SK-N-SH (cell line): ENCODE measurements around the gene CPED1. TPM values are rescaled to one million over a fixed set of nuclear protein-coding genes. Genes with fewer than 3 reads are reported as not detected.

ENCODE experiments used
- CTCF ChIA-PET: fragments of 300-600, 350-600 bp; formaldehyde crosslinking; extraction: SDS; loops from one replicate; lab custom pipeline; 2021; lab: Yijun Ruan, JAX
- POLR2A ChIA-PET: fragments of 350-600 bp; sonication (Branson Sonifier 250); formaldehyde crosslinking; extraction: SDS; loops from one replicate; lab custom pipeline; 2020; ENCODE audit warnings: antibody characterized with exemption, inconsistent platforms; lab: Yijun Ruan, JAX
- DNase-seq: peaks from one replicate; pipeline ENCODE4 v3.0.0; 2012
- H2AFZ ChIP-seq: fragments of 200-600 bp; sonication (generic); 2 replicates; pipeline ENCODE4 v1.8.1; 2016; ENCODE audit warnings: antibody characterized with exemption, mild to moderate bottlenecking, low read depth
- H3F3A ChIP-seq: fragments of 200-600 bp; sonication (generic); replicated peaks from 2 replicates; pipeline ENCODE3; 2016; ENCODE audit warnings: antibody characterized with exemption, mild to moderate bottlenecking; ENCODE audit not compliant: insufficient read depth
- H3K27ac ChIP-seq, 2 experiments: fragments of 200-500 bp in 1 of 2; fragments of 200-600 bp in 1 of 2; sonication (Bioruptor generic) in 1 of 2; sonication (generic), shearing (Covaris generic) in 1 of 2; 2 replicates each; pipeline versions ENCODE4 v1.5.1 to v1.6.1; 2014 to 2016; ENCODE audit warnings: low read depth in 2 of 2, inconsistent platforms in 1 of 2, low read length in 1 of 2, mild to moderate bottlenecking in 1 of 2, mixed read lengths in 1 of 2
- H3K27me3 ChIP-seq: fragments of 200-600 bp; sonication (generic), shearing (Covaris generic); 2 replicates; pipeline ENCODE4 v1.6.1; 2016; ENCODE audit warnings: mixed run types; ENCODE audit not compliant: insufficient read depth
- H3K36me3 ChIP-seq, 2 experiments: fragments of 200-500 bp in 1 of 2; fragments of 200-600 bp in 1 of 2; sonication (Bioruptor generic) in 1 of 2; sonication (generic) in 1 of 2; replicated peaks in 1 of 2; 2 replicates each; pipeline versions ENCODE3 to v1.5.1; 2014 to 2016; ENCODE audit warnings: low read length in 1 of 2, mild to moderate bottlenecking in 1 of 2; ENCODE audit not compliant: insufficient read depth in 2 of 2, control insufficient read depth in 1 of 2
- H3K4me1 ChIP-seq, 2 experiments: fragments of 200-500 bp in 1 of 2; fragments of 200-600 bp in 1 of 2; sonication (Bioruptor generic) in 1 of 2; sonication (generic), shearing (Covaris generic) in 1 of 2; 2 replicates each; pipeline versions ENCODE4 v1.5.1 to v1.6.1; 2014 to 2016; ENCODE audit warnings: low read depth in 1 of 2, low read length in 1 of 2, mixed run types in 1 of 2; ENCODE audit not compliant: insufficient read depth in 2 of 2, control insufficient read depth in 1 of 2
- H3K4me2 ChIP-seq: fragments of 200-600 bp; sonication (generic), shearing (Covaris generic); 2 replicates; pipeline ENCODE4 v1.6.1; 2017; ENCODE audit warnings: mixed run types
- H3K4me3 ChIP-seq, 2 experiments: fragments of 200-500 bp in 1 of 2; fragments of 200-600 bp in 1 of 2; sonication (Bioruptor generic) in 1 of 2; sonication (generic), shearing (Covaris generic) in 1 of 2; 2 replicates each; pipeline versions ENCODE4 v1.5.1 to v1.8.1; 2014 to 2016; ENCODE audit warnings: low read depth in 2 of 2, inconsistent platforms in 1 of 2, low read length in 1 of 2, mild to moderate bottlenecking in 1 of 2, mixed read lengths in 1 of 2, moderate library complexity in 1 of 2
- H3K79me2 ChIP-seq: fragments of 200-600 bp; sonication (generic); 2 replicates; pipeline ENCODE4 v1.8.1; 2017; ENCODE audit warnings: mild to moderate bottlenecking; ENCODE audit not compliant: insufficient read depth
- H3K9ac ChIP-seq: fragments of 200-600 bp; sonication (generic); 2 replicates; pipeline ENCODE4 v1.6.1; 2017; ENCODE audit warnings: mixed run types
- H3K9me2 ChIP-seq: fragments of 200-600 bp; sonication (generic); 2 replicates; pipeline ENCODE4 v1.6.1; 2017; ENCODE audit warnings: mixed run types
- H3K9me3 ChIP-seq: fragments of 200-600 bp; sonication (generic); 2 replicates; pipeline ENCODE4 v1.6.1; 2017; ENCODE audit warnings: mixed run types, mild to moderate bottlenecking, moderate library complexity
- H4K20me1 ChIP-seq: fragments of 200-600 bp; sonication (generic); 2 replicates; pipeline ENCODE4 v1.6.1; 2017; ENCODE audit warnings: mild to moderate bottlenecking, mixed run types; ENCODE audit not compliant: insufficient read depth
- FOSL2 ChIP-seq: IDR thresholded peaks from 2 replicates; pipeline ENCODE4 v1.4.0; 2012; ENCODE audit warnings: low read depth, mild to moderate bottlenecking, moderate library complexity, borderline replicate concordance
- FOXM1 ChIP-seq: IDR thresholded peaks from 2 replicates; pipeline ENCODE4 v1.4.0; 2012; ENCODE audit warnings: low read depth, mild to moderate bottlenecking
- GATA2 ChIP-seq: sonication (generic); formaldehyde crosslinking; IDR thresholded peaks from 2 replicates; pipeline ENCODE4 v1.5.0; 2020; ENCODE audit warnings: mild to moderate bottlenecking, missing genetic modification reagents
- JUND ChIP-seq: IDR thresholded peaks from 2 replicates; pipeline ENCODE4 v1.4.0; 2012
- MEF2A ChIP-seq: IDR thresholded peaks from 2 replicates; pipeline ENCODE4 v1.4.0; 2012; ENCODE audit warnings: low read depth, borderline replicate concordance
- MXI1 ChIP-seq: IDR thresholded peaks from 2 replicates; pipeline ENCODE4 v1.6.1; 2012; ENCODE audit warnings: mild to moderate bottlenecking, low read depth, low read length, improper control_type of control experiment
- RAD21 ChIP-seq: IDR thresholded peaks from 2 replicates; pipeline ENCODE4 v1.6.1; 2012; ENCODE audit warnings: mild to moderate bottlenecking, low read length
- RCOR1 ChIP-seq: fragments of 150-350 bp; IDR thresholded peaks from 2 replicates; pipeline ENCODE4 v1.6.1; 2017; ENCODE audit warnings: antibody characterized with exemption, low read length
- SIN3A ChIP-seq: IDR thresholded peaks from 2 replicates; pipeline ENCODE4 v1.6.1; 2012; ENCODE audit warnings: low read depth, mild to moderate bottlenecking, low read length, moderate library complexity, borderline replicate concordance
- TAF1 ChIP-seq: IDR thresholded peaks from 2 replicates; pipeline ENCODE4 v1.6.1; 2012; ENCODE audit warnings: low read depth, mild to moderate bottlenecking, low read length, moderate library complexity, borderline replicate concordance
- TEAD4 ChIP-seq: IDR thresholded peaks from 2 replicates; pipeline ENCODE4 v1.4.0; 2012; ENCODE audit warnings: mild to moderate bottlenecking, borderline replicate concordance; ENCODE audit not compliant: insufficient read depth
- YY1 ChIP-seq: IDR thresholded peaks from 2 replicates; pipeline ENCODE4 v1.4.0; 2012; ENCODE audit warnings: low read depth, mild to moderate bottlenecking
- WGBS: methylation state at CpG from one replicate; pipeline ENCODE4 v1.1.6; 2017; ENCODE audit warnings: low lambda C conversion rate; 5-methylcytosine and 5-hydroxymethylcytosine counted together
- polyA plus RNA-seq, 3 experiments: library from polyadenylated mRNA; depleted of rRNA; stranded (reverse); fragments of >200 nt; gene quantifications; 2 replicates each; pipeline ENCODE4 v1.2.3, GENCODE V29; 2012
- TF ChIP-seq, protein P1 (sequence below): IDR thresholded peaks from 2 replicates; pipeline ENCODE4 v1.6.1; 2012; ENCODE audit warnings: mild to moderate bottlenecking, low read depth, low read length, moderate library complexity
- TF ChIP-seq, protein P2 (sequence below): fragments of 150-350 bp; IDR thresholded peaks from 2 replicates; pipeline ENCODE4 v1.6.1; 2016; ENCODE audit warnings: mild to moderate bottlenecking, low read depth, low read length
- TF ChIP-seq, protein P3 (sequence below): IDR thresholded peaks from 2 replicates; pipeline ENCODE4; 2012
- TF ChIP-seq, protein P4 (sequence below): IDR thresholded peaks from 2 replicates; pipeline ENCODE4 v1.4.0; 2012; ENCODE audit warnings: low read depth, borderline replicate concordance

The CPED1 gene
- polyA plus RNA-seq, 1 of the 3 experiments (the other 2 are of a cell fraction) = 4.4 TPM

DNA sequence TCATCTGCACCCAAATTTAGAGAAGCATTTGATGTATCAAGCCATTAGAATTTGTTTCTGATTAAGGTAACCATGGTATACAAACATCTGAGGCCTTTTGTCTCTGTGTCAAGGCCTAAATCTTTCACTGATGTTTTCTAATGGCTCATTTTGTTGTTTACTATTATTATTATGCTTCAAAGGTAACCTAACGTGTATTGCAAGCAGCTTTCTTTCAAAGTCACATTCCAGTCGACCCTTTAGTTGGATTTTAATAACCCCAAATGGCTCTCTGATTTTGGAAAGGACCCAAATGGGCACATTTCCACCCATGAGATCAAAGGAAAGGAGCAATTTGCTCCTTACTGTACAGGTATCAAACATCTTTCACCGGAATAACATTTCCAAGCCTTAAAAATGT is 293.6 kb downstream of the CPED1 start:
- CTCF ChIA-PET = no interaction called here
- H2AFZ ChIP-seq = no peak overlapping the region
- H3K27me3 ChIP-seq = no peaks in the 10 kb centered on the region
- no peaks in the 10 kb centered on the region for H3K9me3 ChIP-seq
- H3K9ac ChIP-seq = no peak overlapping the region
- H4K20me1 ChIP-seq = no peaks in the 10 kb centered on the region
- H3K9me2 ChIP-seq = no peaks in the 10 kb centered on the region
- TF ChIP-seq, protein P1, sequence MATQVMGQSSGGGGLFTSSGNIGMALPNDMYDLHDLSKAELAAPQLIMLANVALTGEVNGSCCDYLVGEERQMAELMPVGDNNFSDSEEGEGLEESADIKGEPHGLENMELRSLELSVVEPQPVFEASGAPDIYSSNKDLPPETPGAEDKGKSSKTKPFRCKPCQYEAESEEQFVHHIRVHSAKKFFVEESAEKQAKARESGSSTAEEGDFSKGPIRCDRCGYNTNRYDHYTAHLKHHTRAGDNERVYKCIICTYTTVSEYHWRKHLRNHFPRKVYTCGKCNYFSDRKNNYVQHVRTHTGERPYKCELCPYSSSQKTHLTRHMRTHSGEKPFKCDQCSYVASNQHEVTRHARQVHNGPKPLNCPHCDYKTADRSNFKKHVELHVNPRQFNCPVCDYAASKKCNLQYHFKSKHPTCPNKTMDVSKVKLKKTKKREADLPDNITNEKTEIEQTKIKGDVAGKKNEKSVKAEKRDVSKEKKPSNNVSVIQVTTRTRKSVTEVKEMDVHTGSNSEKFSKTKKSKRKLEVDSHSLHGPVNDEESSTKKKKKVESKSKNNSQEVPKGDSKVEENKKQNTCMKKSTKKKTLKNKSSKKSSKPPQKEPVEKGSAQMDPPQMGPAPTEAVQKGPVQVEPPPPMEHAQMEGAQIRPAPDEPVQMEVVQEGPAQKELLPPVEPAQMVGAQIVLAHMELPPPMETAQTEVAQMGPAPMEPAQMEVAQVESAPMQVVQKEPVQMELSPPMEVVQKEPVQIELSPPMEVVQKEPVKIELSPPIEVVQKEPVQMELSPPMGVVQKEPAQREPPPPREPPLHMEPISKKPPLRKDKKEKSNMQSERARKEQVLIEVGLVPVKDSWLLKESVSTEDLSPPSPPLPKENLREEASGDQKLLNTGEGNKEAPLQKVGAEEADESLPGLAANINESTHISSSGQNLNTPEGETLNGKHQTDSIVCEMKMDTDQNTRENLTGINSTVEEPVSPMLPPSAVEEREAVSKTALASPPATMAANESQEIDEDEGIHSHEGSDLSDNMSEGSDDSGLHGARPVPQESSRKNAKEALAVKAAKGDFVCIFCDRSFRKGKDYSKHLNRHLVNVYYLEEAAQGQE = no peak
- WGBS = 43% methylated on average over 3 of the region's 3 CpGs
- no peak overlapping the region for H3K27ac ChIP-seq
- no peak overlapping the region for H3K4me2 ChIP-seq
- H3K36me3 ChIP-seq = no peaks in the 10 kb centered on the region
- no peaks in the 10 kb centered on the region for H3F3A ChIP-seq
- POLR2A ChIA-PET = no interaction called here
- H3K4me3 ChIP-seq = no peak overlapping the region
- H3K79me2 ChIP-seq = no peaks in the 10 kb centered on the region
- H3K4me1 ChIP-seq = peaks cover 0 to 8% of the 10 kb centered on the region in 2 experiments; a peak in 2 of 4 replicates
- no peak for DNase-seq

DNA sequence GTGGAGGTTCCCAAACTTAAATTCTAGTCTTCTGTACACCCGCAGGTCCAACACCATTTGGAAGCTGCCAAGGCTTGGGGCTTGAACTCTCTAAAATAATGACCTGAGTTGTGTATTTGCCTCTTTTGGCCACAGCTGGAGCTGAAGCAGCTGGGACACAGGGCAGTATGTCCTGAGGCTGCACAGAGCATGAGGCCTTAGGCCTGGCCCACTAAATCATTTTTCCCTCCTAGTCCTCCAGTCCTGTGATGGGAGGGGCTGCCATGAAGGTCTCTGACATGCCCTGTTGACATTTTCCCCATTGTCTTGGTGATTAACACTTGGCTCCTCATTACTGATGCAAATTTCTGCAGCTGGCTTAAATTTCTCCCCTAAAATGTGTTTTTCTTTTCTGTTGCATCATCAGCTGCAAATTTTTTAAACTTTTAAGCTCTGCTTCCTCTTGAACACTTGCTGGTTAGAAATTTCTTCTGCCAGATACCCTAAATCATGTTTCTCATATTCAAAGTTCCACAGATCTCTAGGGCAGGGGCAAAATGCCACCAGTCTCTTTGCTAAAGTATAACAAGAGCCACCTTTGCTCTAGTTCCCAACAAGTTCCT is 296.7 kb downstream of the CPED1 start:
- POLR2A ChIA-PET = no interaction called here
- no peak for TF ChIP-seq JUND
- no peak for TF ChIP-seq FOSL2
- TF ChIP-seq FOXM1 = no peak
- TF ChIP-seq MXI1 = no peak
- TF ChIP-seq GATA2 (CRISPR knock-in tag) = no peak
- no peak overlapping the region for H3K4me2 ChIP-seq
- CTCF ChIA-PET = no interaction called here
- no peak overlapping the region for H2AFZ ChIP-seq
- no peak overlapping the region for H3K9ac ChIP-seq
- no peaks in the 10 kb centered on the region for H3K9me2 ChIP-seq
- H3K27me3 ChIP-seq = no peaks in the 10 kb centered on the region
- peaks cover 0 to 4% of the 10 kb centered on the region in 2 experiments; a peak in 1 of 4 replicates for H3K4me1 ChIP-seq
- no peaks in the 10 kb centered on the region for H3K79me2 ChIP-seq
- no peaks in the 10 kb centered on the region for H3K9me3 ChIP-seq
- no peak overlapping the region for H3K4me3 ChIP-seq
- no peaks in the 10 kb centered on the region for H3K36me3 ChIP-seq
- H4K20me1 ChIP-seq = no peaks in the 10 kb centered on the region
- no peak for DNase-seq
- peaks cover 6% of the 10 kb centered on the region for H3F3A ChIP-seq
- H3K27ac ChIP-seq = no peak overlapping the region
- 65% methylated on average over 1 of the region's 1 CpG for WGBS

DNA sequence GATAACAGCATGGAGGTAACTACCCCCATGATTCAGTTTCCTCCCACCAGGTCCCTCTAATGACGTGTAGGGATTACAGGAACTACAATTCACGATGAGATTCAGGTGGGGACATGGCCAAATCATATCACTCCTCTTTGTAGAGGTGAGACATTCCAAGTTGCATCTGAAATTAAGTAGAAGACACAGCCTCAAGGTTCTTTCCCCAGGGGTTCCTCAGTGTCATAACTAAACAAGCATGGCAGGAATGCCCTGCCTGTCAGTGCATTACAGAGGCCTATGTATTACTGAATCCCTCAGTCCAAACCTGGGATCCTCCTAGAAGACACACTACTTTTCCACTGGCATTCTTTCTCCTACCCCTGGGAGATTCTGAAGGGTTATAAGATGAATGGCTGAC is 297.7 kb downstream of the CPED1 start:
- CTCF ChIA-PET = no interaction called here
- H3K9ac ChIP-seq = no peak overlapping the region
- H2AFZ ChIP-seq = no peak overlapping the region
- H3K36me3 ChIP-seq = no peaks in the 10 kb centered on the region
- H3F3A ChIP-seq = peaks cover 6% of the 10 kb centered on the region
- H4K20me1 ChIP-seq = no peaks in the 10 kb centered on the region
- no peak overlapping the region for H3K4me3 ChIP-seq
- no peak for DNase-seq
- 80% methylated on average over 2 of the region's 2 CpGs for WGBS
- no peaks in the 10 kb centered on the region for H3K9me3 ChIP-seq
- POLR2A ChIA-PET = no interaction called here
- no peak overlapping the region for H3K4me2 ChIP-seq
- no peak overlapping the region for H3K27ac ChIP-seq
- no peaks in the 10 kb centered on the region for H3K27me3 ChIP-seq
- no peaks in the 10 kb centered on the region for H3K9me2 ChIP-seq
- H3K79me2 ChIP-seq = no peaks in the 10 kb centered on the region
- peaks cover 0 to 4% of the 10 kb centered on the region in 2 experiments; a peak in 1 of 4 replicates for H3K4me1 ChIP-seq
- TF ChIP-seq GATA2 (CRISPR knock-in tag) (no peak), YY1 (no peak), SIN3A (no peak), TAF1 (no peak), MXI1 (no peak), TEAD4 (no peak), RAD21 (no peak), RCOR1 (no peak), JUND (no peak), MEF2A (no peak)
- TF ChIP-seq, protein P2, sequence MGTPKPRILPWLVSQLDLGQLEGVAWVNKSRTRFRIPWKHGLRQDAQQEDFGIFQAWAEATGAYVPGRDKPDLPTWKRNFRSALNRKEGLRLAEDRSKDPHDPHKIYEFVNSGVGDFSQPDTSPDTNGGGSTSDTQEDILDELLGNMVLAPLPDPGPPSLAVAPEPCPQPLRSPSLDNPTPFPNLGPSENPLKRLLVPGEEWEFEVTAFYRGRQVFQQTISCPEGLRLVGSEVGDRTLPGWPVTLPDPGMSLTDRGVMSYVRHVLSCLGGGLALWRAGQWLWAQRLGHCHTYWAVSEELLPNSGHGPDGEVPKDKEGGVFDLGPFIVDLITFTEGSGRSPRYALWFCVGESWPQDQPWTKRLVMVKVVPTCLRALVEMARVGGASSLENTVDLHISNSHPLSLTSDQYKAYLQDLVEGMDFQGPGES = no peak
- TF ChIP-seq, protein P3, sequence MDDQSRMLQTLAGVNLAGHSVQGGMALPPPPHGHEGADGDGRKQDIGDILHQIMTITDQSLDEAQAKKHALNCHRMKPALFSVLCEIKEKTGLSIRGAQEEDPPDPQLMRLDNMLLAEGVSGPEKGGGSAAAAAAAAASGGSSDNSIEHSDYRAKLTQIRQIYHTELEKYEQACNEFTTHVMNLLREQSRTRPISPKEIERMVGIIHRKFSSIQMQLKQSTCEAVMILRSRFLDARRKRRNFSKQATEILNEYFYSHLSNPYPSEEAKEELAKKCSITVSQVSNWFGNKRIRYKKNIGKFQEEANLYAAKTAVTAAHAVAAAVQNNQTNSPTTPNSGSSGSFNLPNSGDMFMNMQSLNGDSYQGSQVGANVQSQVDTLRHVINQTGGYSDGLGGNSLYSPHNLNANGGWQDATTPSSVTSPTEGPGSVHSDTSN = no peak
- TF ChIP-seq, protein P4, sequence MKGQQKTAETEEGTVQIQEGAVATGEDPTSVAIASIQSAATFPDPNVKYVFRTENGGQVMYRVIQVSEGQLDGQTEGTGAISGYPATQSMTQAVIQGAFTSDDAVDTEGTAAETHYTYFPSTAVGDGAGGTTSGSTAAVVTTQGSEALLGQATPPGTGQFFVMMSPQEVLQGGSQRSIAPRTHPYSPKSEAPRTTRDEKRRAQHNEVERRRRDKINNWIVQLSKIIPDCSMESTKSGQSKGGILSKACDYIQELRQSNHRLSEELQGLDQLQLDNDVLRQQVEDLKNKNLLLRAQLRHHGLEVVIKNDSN = no peak
